HG02852 (cell line): Measurements from ENCODE around the gene UTP11.

Source experiments
- ATAC-seq: cut with Tn5 transposase; IDR thresholded peaks from one replicate; pipeline ENCODE4 v1.9.1; 2021; ENCODE audit warnings: mild to moderate bottlenecking, moderate library complexity; ENCODE audit not compliant: unreplicated experiment

Gene UTP11

GRCh38 chr1:38003261-38004250 is 9.0 kb upstream of the UTP11 start:
- ATAC-seq: no peak

- ATAC-seq: no peak
These were observed 8.0 kb upstream of the UTP11 start for GRCh38 chr1:38004284-38005108.

GRCh38 chr1:38005195-38006007 is 7.1 kb upstream of the UTP11 start, which contains the start of gene FHL3:
Gene FHL3 (minus strand): TSS chr1:38005514. CDS start chr1:37999412, 6,102 bp downstream.
- ATAC-seq: no peak

GRCh38 chr1:38006008-38006828 is 6.3 kb upstream of the UTP11 start:
- ATAC-seq: no peak

GRCh38 chr1:38009088-38009840 is 3.3 kb upstream of the UTP11 start:
- no peak for ATAC-seq

GRCh38 chr1:38009841-38010180 is 2.7 kb upstream of the UTP11 start:
- no peak for ATAC-seq

- no peak for ATAC-seq
These were observed 691 bp downstream of the UTP11 start for GRCh38 chr1:38013227-38013622.

GRCh38 chr1:38014171-38014570 is 1.6 kb downstream of the UTP11 start:
- ATAC-seq: no peak

- no peak for ATAC-seq
These were observed 2.3 kb downstream of the UTP11 start for GRCh38 chr1:38014724-38015424.

- no peak for ATAC-seq
These were observed 3.6 kb downstream of the UTP11 start for GRCh38 chr1:38015978-38016725.

GRCh38 chr1:38018864-38019343 is 6.4 kb downstream of the UTP11 start:
- ATAC-seq: no peak

GRCh38 chr1:38020396-38020795 is 7.9 kb downstream of the UTP11 start:
- no peak for ATAC-seq

GRCh38 chr1:38021969-38022368 is 9.4 kb downstream of the UTP11 start:
- ATAC-seq: no peak

GRCh38 chr1:38022810-38023209 is 10.3 kb downstream of the UTP11 start:
- no peak for ATAC-seq

GRCh38 chr1:38025233-38025632 is 12.7 kb downstream of the UTP11 start:
- no peak for ATAC-seq

- no peak for ATAC-seq
These were observed 13.1 kb downstream of the UTP11 start for GRCh38 chr1:38025664-38026063.

GRCh38 chr1:38026592-38027200 is 14.2 kb downstream of the UTP11 start:
- ATAC-seq: no peak
